DND-41 (cell line): ENCODE results near the gene SLC6A19.

ENCODE experiments used
- EZH2 ChIP-seq: IDR thresholded peaks from 3 replicates; pipeline ENCODE4 v1.6.1; 2012; ENCODE audit warnings: borderline replicate concordance, low read depth, mild to moderate bottlenecking, moderate library complexity, low read length, inconsistent platforms; ENCODE audit not compliant: severe bottlenecking
- TF ChIP-seq, protein P1 (sequence below): IDR thresholded peaks from 2 replicates; pipeline ENCODE4 v1.5.1; 2012; ENCODE audit warnings: borderline replicate concordance, low read length, moderate library complexity, mild to moderate bottlenecking; ENCODE audit not compliant: poor library complexity, severe bottlenecking; ENCODE audit errors: extremely low read depth

DNA sequence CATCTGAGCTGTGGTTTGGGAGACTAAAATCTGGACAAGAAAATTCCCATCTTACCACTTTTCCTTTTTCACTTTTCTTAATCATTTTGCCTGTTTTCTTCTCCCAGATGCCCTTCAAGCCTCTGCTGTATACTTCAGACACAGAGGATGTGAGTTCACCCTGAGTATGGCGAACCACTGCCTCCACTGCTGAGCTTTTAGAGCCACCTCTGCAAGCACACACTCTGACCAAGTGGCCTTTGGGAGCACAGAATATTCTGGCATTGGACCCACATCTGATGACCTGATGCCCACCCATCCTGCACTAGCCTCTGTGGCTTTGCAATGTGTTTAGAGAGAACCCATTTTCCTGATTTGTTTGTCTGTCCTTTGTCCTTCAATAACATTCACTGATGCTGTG, 61.0 kb downstream of the SLC6A19 start:
- TF ChIP-seq, protein P1, sequence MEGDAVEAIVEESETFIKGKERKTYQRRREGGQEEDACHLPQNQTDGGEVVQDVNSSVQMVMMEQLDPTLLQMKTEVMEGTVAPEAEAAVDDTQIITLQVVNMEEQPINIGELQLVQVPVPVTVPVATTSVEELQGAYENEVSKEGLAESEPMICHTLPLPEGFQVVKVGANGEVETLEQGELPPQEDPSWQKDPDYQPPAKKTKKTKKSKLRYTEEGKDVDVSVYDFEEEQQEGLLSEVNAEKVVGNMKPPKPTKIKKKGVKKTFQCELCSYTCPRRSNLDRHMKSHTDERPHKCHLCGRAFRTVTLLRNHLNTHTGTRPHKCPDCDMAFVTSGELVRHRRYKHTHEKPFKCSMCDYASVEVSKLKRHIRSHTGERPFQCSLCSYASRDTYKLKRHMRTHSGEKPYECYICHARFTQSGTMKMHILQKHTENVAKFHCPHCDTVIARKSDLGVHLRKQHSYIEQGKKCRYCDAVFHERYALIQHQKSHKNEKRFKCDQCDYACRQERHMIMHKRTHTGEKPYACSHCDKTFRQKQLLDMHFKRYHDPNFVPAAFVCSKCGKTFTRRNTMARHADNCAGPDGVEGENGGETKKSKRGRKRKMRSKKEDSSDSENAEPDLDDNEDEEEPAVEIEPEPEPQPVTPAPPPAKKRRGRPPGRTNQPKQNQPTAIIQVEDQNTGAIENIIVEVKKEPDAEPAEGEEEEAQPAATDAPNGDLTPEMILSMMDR = no peak
- no peak for TF ChIP-seq EZH2
